GM19043 (cell line): Measurements from ENCODE around the gene LRRC36.

Source experiments
- ATAC-seq: cut with Tn5 transposase; IDR thresholded peaks from one replicate; pipeline ENCODE4 v1.9.1; 2021; ENCODE audit warnings: low read depth; ENCODE audit not compliant: unreplicated experiment

The LRRC36 gene

GRCh38 chr16:67326472-67327309 is at the start of gene LRRC36, which contains the start of gene KCTD19:
TSS of gene LRRC36 (plus strand) at chr16:67326815. CDS start at chr16:67326863, 48 bp downstream.
TSS of gene KCTD19 (minus strand) at chr16:67326741. CDS start at chr16:67326707, 34 bp downstream.
- ATAC-seq, result no peak

- no peak for ATAC-seq
These were observed 49.2 kb upstream of the LRRC36 start for GRCh38 chr16:67277294-67277998.

- ATAC-seq, result peak; percentile 18
These were observed 48.4 kb upstream of the LRRC36 start for GRCh38 chr16:67277999-67278772.

GRCh38 chr16:67278773-67279295 is 47.8 kb upstream of the LRRC36 start:
- peak; percentile 30 for ATAC-seq

GRCh38 chr16:67279296-67280089 is 47.1 kb upstream of the LRRC36 start, which contains the start of gene PLEKHG4:
TSS of gene PLEKHG4 (plus strand) at chr16:67279532. CDS start at chr16:67280045, 513 bp downstream.
- peak; percentile 68 for ATAC-seq

DNA sequence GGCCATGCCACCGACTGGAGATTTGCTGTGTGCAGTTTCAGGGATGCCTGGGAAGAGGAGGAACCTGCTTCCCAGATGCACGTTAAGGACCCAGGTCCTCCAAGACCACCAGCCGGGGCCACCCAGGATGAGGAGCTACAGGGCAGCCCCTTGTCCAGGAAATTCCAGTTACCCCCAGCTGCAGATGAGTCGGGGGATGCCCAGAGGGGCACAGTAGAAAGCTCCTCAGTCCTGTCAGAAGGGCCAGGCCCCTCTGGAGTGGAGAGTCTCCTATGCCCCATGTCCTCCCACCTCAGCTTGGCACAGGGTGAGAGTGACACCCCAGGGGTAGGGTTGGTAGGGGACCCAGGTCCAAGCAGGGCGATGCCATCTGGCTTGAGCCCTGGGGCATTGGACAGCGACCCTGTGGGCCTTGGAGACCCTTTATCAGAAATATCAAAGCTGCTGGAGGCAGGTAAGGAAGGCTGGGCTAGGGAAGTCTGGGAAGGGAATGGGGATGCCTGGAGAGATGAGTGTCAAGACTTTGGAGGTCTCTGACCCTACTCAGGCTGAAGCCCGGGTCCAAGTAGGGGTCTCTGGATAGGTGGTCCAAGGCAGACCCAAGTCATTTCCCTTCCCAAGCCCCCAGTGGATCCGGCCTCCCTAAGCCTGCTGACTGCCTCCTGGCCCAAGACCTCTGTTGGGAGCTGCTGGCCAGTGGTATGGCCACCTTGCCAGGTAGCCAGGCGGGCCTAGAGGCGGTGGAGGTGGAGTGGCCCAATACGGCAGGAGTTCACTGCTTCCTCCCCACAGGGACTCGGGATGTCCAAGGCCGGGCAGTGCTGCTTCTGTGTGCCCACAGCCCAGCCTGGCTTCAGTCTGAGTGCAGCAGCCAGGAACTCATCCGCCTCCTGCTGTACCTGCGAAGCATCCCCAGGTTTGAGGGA is 46.3 kb upstream of the LRRC36 start:
- no peak for ATAC-seq

DNA sequence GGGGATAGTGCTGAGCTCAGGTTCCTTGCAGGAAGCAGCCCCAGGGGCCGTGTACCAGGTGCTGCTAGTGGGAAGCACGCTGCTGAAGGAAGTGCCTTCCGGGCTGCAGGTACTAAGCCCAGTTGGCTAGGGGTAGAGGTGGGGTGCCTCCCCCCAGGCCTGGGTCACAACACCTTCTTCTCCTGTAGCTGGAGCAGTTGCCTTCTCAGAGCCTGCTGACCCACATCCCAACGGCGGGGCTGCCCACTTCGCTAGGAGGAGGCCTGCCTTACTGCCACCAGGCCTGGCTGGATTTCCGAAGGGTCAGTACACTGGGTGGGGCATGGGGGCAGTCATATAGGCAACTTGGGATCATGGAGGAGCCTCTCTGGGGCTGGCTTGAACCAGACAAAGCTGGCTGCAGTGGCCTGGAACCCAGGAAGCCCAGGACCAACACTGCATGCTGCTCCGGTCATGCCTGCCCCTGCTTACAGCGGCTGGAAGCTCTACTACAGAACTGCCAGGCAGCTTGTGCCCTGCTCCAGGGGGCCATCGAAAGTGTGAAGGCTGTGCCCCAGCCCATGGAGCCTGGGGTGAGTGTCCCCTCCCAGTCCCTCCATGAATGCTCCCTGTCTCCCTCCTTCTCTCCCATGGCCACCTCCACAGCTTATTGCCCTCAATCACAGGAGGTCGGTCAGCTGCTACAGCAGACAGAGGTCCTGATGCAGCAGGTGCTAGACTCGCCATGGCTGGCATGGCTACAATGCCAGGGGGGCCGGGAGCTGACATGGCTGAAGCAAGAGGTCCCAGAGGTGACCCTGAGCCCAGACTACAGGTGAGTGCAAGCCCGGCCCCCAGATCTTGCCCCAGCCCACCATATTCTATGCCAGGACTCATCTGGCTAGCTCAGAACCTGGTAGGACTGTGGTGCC is 44.8 kb upstream of the LRRC36 start:
- no peak for ATAC-seq

- no peak for ATAC-seq
These were observed 44.2 kb upstream of the LRRC36 start for GRCh38 chr16:67282447-67282805.

DNA sequence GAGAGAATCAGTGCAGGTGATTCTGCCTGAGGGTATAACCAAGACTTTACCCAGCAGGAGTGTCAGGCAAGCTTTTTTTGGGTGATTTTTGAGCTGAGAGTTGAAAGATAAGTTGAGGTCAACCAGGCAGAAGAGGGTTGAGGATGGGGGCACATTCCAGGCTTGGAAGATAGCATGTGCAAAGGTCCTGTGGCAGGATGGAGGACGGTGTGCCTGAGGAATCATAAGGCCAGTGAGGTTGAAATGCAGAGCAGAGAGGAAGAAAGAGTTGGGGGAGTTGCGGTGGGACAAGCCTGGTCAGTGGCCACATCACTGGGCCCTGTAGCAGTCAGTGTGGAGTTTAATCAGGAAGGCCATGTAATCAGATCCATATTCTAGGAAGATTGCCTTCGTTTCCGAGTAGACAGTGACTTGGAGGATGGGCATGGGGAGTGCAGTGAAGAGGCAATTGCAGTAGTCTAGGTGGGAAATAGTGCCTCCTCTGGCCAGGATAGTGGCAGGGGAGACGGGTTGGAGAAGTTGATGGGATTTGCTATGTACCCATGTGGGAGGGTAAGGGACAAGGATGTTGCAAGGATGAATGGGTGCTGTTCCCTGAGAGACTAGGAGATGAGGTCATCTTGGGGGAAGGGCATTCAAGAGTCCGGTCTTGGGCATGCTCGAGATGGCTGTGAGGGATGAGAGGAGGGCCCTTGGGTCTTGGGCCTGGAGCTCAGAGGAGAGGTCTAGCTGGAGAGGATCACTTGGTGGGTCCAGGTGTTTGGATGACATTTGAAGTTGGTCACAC is 43.4 kb upstream of the LRRC36 start:
- ATAC-seq, result no peak

GRCh38 chr16:67283826-67284555 is 42.6 kb upstream of the LRRC36 start:
- ATAC-seq, result no peak

DNA sequence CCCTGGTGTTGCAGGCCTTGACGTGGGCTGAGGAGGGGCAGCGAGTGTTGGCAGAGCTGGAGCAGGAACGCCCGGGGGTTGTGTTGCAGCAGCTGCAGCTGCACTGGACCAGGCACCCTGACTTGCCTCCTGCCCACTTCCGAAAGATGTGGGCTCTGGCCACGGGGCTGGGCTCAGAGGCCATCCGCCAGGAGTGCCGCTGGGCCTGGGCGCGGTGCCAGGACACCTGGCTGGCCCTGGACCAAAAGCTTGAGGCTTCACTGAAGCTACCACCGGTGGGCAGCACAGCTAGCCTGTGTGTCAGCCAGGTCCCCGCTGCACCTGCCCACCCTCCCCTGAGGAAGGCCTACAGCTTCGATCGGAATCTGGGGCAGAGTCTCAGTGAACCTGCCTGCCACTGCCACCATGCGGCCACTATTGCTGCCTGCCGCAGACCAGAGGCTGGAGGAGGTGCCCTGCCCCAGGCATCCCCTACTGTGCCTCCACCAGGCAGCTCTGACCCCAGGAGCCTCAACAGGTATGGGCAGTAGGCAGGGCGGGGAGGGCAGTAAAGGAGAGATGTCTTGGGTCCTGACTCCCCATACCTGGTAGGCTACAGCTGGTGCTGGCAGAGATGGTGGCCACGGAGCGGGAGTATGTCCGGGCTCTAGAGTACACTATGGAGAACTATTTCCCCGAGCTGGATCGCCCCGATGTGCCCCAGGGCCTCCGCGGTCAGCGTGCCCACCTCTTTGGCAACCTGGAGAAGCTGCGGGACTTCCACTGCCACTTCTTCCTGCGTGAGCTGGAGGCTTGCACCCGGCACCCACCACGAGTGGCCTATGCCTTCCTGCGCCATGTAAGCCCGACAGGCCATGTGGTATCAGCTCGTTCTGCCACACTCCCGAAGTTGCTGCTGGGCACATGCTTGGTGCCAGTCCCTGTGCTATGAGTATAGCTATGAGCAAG is 41.6 kb upstream of the LRRC36 start:
- ATAC-seq, result no peak

GRCh38 chr16:67286441-67287235 is 40.0 kb upstream of the LRRC36 start:
- no peak for ATAC-seq

- no peak for ATAC-seq
These were observed 38.7 kb upstream of the LRRC36 start for GRCh38 chr16:67287960-67288359.

- no peak for ATAC-seq
These were observed 35.2 kb upstream of the LRRC36 start for GRCh38 chr16:67291461-67291860.
